K562 treated with DMSO at 1 percent for 48 hours (cell line): Measurements from ENCODE around the gene TRA2B. TPM values are rescaled to one million over a fixed set of nuclear protein-coding genes. Genes with fewer than 3 reads are reported as not detected.

Experiments used
- total RNA-seq: library from RNA; unstranded; fragments of 300-600 nt; gene quantifications from 2 replicates; pipeline ENCODE4 v1.2.3, GENCODE V29; 2022; ENCODE audit warnings: low replicate concordance; ENCODE audit errors: extremely low read depth

TRA2B gene
- total RNA-seq = not detected in 2 replicates

DNA sequence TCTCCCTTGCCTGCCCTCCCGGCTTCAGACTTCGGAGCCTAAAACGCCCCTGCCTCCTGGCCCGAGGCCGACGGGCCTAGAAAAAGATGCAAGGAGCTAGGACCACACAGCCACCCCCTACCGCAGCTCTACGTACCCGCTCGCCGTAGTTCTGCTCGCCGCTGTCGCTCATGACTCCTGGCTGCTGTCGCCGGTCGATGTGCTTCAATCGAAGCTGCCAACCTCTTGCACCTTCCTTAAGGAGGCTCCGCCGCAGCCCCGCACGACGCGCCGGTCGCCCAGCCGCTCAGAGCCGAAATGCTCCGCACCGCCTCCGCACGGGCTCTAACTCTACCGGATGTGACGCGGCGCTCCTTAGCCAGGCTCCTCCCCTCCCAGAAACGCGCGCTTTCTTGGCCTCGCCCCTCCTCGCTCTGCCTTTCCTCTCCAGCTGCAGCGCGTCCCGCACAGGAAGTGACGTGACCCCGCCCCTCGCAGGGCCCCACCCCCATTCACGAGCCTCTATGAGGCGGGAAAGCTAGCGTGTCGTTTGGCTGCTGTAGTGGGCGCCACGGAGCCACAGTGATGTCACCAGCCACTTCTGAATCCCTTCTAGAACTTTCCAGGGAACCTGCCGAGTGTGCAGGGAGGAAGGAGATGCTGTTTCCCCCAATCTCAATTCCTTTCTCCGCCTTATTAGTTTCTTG, at the start of gene TRA2B:
Gene TRA2B (minus strand): TSS at position 326 of the 686 bp plus-strand sequence. CDS start 154 bp downstream, at position 172.

Other genes with a start within 250 kb of the TRA2B start
- not detected in 2 replicates for gene IGF2BP2, start 113.0 kb downstream of the TRA2B start, total RNA-seq
- not detected in 2 replicates for gene ETV5, start 171.1 kb upstream of the TRA2B start, total RNA-seq